Endothelial cell (in vitro differentiated cells): ENCODE data around the gene CSNK1D. TPM values are rescaled to one million over a fixed set of nuclear protein-coding genes. Genes with fewer than 3 reads are reported as not detected.

ENCODE experiments used
- DNase-seq: peaks from one replicate; pipeline ENCODE4 v3.0.0; 2021; ENCODE audit warnings: low spot score
- H3K27ac Mint-ChIP-seq: one replicate; pipeline ENCODE4 v1.8.0; 2021; ENCODE audit warnings: mixed read lengths, inconsistent platforms; ENCODE audit not compliant: unreplicated experiment
- H3K27me3 Mint-ChIP-seq: one replicate; pipeline ENCODE4 v1.8.0; 2021; ENCODE audit warnings: mild to moderate bottlenecking, moderate library complexity, mixed read lengths, inconsistent platforms; ENCODE audit not compliant: unreplicated experiment
- H3K36me3 Mint-ChIP-seq: one replicate; pipeline ENCODE4 v1.8.0; 2021; ENCODE audit warnings: mild to moderate bottlenecking, low read depth, mixed read lengths, inconsistent platforms; ENCODE audit not compliant: unreplicated experiment
- H3K4me1 Mint-ChIP-seq: one replicate; pipeline ENCODE4 v1.8.0; 2021; ENCODE audit warnings: mild to moderate bottlenecking, mixed read lengths, inconsistent platforms; ENCODE audit not compliant: unreplicated experiment
- H3K4me3 Mint-ChIP-seq: one replicate; pipeline ENCODE4 v1.8.0; 2021; ENCODE audit warnings: mild to moderate bottlenecking, mixed read lengths, inconsistent platforms; ENCODE audit not compliant: unreplicated experiment
- H3K9me3 Mint-ChIP-seq: one replicate; pipeline ENCODE4 v1.8.0; 2021; ENCODE audit warnings: mixed read lengths, inconsistent platforms; ENCODE audit not compliant: unreplicated experiment
- total RNA-seq: library from RNA; stranded (reverse); fragmentation: NEBNext Ultra II Directional; extraction: Animal tissue kit (Norgen Biotek cat#: 25700); gene quantifications from one replicate; pipeline ENCODE4 v1.2.1, GENCODE V29; 2021; ENCODE audit not compliant: unreplicated experiment
- TF ChIP-seq, protein P1 (sequence below): fragments of 200-600 bp; sonication (generic); IDR thresholded peaks from one replicate; pipeline ENCODE4 v1.5.0; 2021; ENCODE audit warnings: antibody characterized with exemption; ENCODE audit not compliant: unreplicated experiment

Gene CSNK1D
- total RNA-seq, 1 donor from 2014 or later: 149 TPM

DNA sequence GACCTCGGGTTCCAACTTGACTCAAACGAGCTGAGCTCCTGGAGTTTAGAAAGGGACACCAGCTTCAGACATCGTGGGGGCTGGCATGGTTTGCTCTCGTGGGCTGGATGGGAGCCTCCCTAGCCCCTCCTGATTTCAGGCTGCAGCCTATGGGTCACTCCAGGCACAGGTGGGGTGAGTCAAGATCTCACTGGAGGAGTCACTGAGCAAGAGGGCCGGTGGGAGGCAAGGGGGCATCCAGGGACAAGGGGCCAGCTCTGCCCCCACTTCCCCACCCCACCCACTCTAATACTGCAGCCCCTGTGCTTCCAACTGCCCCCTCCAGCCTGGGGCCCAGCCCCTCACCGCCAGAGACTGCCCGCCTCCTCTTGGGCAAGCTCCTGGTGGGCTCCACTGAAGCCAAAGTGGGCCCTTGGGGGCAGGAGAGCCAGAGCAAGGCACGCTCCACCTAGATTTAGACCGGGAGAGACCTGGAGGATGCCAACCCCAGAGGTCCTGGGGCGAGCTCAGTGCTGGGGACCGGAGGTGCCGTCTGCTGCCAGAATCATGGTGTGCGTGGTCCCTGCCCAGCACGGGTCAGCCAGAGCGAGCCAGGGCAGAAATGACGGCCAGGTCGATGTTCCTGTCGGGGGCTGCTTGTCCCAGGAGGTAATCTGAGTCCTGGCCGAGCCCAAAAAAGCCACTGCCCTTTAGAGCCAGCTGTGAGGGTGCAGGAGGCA, 38.3 kb downstream of the CSNK1D start:
- TF ChIP-seq, protein P1, sequence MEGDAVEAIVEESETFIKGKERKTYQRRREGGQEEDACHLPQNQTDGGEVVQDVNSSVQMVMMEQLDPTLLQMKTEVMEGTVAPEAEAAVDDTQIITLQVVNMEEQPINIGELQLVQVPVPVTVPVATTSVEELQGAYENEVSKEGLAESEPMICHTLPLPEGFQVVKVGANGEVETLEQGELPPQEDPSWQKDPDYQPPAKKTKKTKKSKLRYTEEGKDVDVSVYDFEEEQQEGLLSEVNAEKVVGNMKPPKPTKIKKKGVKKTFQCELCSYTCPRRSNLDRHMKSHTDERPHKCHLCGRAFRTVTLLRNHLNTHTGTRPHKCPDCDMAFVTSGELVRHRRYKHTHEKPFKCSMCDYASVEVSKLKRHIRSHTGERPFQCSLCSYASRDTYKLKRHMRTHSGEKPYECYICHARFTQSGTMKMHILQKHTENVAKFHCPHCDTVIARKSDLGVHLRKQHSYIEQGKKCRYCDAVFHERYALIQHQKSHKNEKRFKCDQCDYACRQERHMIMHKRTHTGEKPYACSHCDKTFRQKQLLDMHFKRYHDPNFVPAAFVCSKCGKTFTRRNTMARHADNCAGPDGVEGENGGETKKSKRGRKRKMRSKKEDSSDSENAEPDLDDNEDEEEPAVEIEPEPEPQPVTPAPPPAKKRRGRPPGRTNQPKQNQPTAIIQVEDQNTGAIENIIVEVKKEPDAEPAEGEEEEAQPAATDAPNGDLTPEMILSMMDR: no peak
- Mint-ChIP-seq H3K4me1 (peaks cover 6% of the 10 kb centered on the region), H3K27ac (no peak overlapping the region), H3K4me3 (no peak overlapping the region), H3K27me3 (peaks cover 8% of the 10 kb centered on the region), H3K36me3 (no peaks in the 10 kb centered on the region), H3K9me3 (no peaks in the 10 kb centered on the region)
- no peak for DNase-seq

DNA sequence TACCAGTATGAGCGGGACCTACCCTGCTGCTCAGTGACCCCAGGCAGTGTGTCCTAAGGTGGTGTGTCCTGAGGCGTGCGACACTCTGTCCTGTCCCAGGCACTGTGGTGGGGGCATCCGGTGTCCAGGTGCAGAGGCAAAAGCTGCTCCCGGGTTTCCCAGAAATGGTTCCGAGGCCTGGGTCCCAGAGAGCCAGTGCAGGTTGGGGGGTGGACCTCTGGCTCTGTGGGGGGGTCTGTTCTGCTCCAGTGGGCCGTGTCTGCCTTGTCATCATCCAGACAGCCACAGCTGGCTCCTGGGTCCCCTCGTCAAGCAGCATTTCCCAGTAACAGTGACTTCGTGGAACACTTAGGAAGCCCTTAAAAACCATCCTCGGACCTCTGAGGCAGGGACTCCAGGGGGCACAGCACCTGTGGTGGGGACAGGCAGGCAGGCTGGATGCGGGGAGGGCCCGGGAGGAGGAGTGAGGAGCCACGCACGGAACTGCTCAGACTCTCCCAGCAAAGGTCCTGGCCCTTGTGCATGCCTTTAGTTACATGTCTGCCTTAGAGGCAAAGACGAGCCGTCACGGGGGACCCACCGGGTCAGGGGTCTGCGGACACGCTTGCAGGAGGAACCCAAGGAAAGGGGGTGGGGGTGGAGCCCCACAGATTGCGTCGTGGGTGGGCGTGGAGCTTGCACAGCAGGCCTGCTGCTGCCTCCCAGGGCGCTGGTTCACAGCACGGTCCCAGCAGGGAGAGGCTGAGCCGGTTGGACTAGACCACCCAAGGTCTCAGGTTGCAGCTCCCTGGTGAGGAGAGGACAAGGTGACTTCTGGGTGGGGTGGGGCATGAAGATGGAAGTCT, 39.1 kb downstream of the CSNK1D start:
- DNase-seq: no peak
- Mint-ChIP-seq H3K27ac (no peak overlapping the region), H3K9me3 (no peaks in the 10 kb centered on the region), H3K4me3 (no peak overlapping the region), H3K4me1 (peaks cover 9% of the 10 kb centered on the region), H3K27me3 (peaks cover 5% of the 10 kb centered on the region), H3K36me3 (no peaks in the 10 kb centered on the region)
- TF ChIP-seq, protein P1: no peak

DNA sequence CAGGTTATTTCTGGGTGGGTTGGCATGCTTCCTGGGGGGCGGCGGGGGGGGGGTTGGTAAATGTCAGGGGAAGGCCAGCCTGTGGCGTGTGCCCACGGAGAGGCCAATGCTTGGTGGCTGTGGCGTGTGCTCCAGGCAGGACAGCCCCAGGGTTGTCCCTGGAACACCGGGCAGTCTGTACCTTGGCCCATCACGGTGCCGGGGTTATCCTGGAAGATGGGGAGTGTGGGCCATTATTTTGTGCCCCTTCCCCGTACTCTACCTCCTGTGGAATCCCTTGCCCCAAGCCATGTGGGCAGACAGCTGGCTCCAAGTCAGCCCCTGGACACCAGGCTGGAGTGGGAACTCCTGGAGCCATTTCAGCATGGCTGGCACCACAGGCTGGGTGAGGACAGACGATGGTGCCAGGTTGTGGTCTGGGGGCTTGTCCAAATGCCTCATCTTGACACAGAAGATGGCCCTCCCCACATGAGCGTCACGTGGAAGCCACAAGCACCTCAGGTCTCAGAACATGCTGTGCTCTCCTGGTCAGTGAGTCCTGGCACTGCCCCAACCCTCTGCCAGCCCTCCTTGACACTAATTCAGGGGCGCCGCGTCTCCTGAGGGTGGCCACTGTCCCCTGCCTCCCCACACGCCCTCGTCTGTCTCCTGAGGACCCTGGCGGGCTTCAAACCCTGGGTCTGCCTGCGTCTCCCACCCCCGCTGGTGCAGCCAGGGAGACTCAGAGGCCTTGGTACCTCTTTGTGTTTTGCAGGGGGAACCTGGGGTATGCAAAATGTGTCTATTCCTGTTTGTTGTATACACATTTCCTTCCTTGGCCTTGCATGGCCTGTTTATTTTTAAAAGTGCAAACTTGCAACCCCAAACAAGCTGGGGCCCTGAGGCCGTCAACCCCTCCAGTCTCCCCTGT, 40.4 kb downstream of the CSNK1D start:
- DNase-seq: peak; percentile 3
- peaks cover 5% of the 10 kb centered on the region for H3K4me1 Mint-ChIP-seq
- TF ChIP-seq, protein P1: no peak
- H3K27me3 Mint-ChIP-seq: peaks cover 2% of the 10 kb centered on the region
- H3K9me3 Mint-ChIP-seq: no peaks in the 10 kb centered on the region
- no peak overlapping the region for H3K27ac Mint-ChIP-seq
- H3K36me3 Mint-ChIP-seq: no peaks in the 10 kb centered on the region
- H3K4me3 Mint-ChIP-seq: no peak overlapping the region

DNA sequence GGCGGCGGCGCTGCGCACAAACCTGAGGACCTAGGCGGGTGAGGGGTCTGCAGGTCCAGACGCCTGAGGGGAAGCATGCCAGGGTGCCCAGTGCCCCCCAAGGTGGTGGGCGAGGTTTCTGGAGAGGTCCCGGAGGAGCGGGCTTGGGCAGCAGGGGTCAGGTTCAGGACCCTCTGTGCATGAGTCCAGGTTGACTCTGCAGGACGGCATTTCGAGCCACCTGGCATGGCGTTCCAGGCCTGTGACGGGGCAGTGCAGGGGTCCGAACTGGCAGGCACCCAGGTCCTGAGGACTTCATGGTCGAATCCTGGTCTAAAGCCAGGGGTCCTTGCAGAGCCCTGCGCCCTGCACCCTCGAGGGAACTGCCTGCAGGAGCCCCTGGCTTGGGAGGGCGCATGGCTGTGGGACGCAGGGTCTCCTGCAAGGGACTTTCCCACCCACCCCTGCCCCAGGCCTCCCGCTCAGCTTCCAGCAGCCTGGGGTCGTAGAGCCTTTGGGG, 41.1 kb downstream of the CSNK1D start:
- H3K4me3 Mint-ChIP-seq: no peak overlapping the region

More for the DNA sequence above, 41.1 kb downstream of the CSNK1D start:
- peaks cover 4% of the 10 kb centered on the region for H3K27me3 Mint-ChIP-seq
- peaks cover 5% of the 10 kb centered on the region for H3K4me1 Mint-ChIP-seq
- TF ChIP-seq, protein P1: no peak
- H3K36me3 Mint-ChIP-seq: no peaks in the 10 kb centered on the region
- H3K27ac Mint-ChIP-seq: no peak overlapping the region
- no peak for DNase-seq
- H3K9me3 Mint-ChIP-seq: no peaks in the 10 kb centered on the region
